Fibroblast of skin of back (primary cell): ENCODE results near the gene MLKL.
"Not testable (repeated sequence)": the region's sequence is repeated elsewhere in the genome, so short reads cannot be mapped to it uniquely, and the experiment has no call there.

ENCODE experiments used
- DNase-seq: peaks from one replicate; pipeline ENCODE4 v3.0.0-alpha.2; 2013

Gene MLKL

GRCh38 chr16:74731853-74732477, 31.3 kb upstream of the MLKL start:
- DNase-seq, result no peak

- DNase-seq, result no peak
Observed at GRCh38 chr16:74729783-74730683, 29.4 kb upstream of the MLKL start.

DNA sequence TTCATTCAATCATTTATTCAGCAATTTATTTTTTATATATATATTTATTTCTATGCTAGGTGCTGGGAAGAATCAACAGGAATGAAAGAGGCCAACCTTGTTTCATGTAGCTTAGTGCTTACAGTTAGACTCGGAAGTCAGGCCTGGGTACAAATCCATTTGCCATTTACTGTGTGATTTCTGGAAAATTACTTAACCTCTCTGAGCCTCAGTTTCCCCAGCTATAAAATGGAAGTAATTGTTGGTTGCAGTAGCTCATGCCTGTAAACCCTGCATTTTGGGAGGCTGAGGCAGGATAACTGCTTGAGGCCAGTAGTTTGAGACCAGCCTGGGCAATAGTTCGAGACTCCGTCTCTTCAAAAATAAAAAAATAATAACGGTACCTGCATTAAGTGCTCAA, 27.2 kb upstream of the MLKL start:
- DNase-seq, result no peak

DNA sequence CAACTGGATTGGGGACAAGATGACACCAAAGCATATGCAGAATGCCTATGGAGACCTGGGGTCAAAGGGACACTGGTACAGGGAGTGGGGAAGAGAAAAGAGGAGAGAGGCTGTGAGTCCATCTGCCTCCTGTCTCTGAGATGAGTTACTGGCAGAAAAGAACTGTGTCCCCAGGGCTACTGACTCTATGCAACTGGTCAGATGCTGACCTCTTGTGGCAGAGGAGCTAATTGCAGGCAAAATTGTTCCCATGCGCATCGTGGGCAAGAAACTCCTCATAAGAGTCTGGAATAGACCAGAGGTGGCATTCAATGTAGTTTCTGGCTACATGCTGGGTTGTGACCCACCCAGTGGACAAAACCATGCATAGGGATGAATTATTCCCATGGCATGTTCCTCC, 26.1 kb upstream of the MLKL start:
- DNase-seq, result no peak

- no peak for DNase-seq
Observed at GRCh38 chr16:74725651-74726455, 25.2 kb upstream of the MLKL start.

- peak; percentile 70 for DNase-seq
Observed at GRCh38 chr16:74724820-74725549, 24.3 kb upstream of the MLKL start.

DNA sequence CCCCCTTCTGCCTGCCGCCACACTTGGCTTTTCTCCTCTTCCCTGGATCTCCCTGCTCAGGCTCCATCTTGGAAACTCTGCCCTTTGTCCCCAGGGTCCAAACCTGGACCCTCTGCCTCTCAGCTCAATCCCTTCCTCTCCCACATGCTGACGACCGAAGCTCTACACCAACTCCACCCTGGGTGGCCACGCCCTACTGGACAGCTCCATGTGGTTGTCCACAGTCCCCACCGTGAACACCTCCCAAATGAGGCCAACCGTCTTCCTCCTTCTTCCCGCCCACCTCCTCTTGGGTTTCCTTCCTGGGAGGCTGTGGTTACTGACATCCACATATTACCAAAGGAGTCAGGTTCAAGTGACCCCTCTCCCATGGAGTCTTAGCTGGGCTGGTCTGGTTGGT, 22.6 kb upstream of the MLKL start:
- no peak for DNase-seq

- DNase-seq, result not testable (repeated sequence)
Observed at GRCh38 chr16:74722156-74722555, 21.5 kb upstream of the MLKL start.

DNA sequence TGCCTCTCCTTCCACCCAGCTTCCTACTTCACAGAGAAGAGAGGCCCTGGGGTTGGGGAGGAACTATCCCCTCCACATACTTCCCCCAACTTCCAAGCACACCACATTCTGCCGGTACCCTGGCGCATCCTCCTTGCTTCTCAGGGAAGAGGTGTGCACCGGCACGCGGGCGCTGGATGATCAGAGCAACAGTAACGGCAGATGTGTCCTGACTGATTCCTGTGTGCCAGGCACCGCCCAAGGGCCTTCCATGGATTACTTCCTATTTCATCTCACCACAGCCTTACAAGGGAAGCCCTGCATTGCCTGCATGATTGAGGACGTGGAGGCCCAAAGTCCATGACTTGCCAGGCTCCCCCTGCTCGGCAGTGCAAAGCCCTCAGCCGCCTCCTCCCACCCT, 21.1 kb upstream of the MLKL start:
- no peak for DNase-seq

DNA sequence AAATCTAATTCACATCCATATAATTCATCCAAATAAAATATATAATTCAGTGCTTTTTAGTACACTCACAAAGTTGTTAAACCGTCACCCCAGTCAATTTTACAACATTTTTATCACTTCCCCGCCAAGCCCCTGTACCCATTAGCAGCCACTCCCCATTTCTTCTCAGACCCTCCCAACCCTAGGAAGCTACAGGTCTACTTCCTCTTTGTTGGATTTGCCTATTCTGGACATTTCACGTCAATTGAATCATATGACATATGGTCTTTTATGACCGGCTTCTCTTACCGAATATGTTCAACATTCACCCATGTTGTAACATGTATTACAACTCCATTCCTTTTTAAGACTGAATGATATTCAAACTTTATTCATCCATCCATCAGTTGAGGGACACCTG, 19.9 kb upstream of the MLKL start:
- DNase-seq, result no peak

DNA sequence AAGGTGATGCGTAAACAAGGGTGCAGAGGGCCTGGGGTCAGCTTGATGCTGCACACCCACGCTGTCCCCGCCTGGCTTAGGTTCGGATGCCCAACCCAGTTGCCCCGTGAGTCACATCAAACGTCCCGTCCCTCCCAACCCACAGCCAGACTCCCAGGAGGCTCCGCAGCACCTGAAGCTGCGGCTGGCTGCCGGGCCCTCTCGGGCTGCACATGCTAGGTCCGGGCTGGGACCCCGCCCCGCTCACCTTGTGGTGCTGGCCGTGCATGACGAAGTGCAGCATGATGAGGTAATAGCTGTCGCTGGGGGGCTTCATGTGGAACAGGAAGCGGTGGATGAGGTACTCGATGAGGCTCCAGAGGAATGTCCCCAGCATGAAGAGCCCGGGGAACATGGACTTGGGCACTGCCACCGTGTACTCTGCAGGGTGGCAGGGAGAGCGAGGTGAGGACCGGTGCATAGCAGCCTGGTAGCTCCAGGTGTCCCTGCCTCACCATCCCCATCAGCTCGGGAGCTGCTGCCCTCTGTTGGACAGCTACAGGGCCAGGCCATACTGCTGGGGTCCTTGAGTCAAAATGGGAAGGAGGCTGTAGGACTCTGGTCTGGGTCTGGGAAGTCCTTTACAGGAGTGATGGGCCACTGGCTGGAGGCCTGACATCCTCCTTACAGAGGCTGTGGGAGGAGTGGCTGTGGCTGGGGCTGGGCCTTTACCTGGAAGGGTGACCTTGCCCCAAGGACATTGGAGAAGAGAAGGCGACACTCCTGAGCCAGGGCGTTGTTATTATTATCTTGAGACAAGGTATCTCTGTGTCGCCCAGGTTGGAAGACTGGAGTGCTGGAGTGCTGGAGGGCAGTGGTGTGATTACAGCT, 18.3 kb upstream of the MLKL start:
- no peak for DNase-seq

DNA sequence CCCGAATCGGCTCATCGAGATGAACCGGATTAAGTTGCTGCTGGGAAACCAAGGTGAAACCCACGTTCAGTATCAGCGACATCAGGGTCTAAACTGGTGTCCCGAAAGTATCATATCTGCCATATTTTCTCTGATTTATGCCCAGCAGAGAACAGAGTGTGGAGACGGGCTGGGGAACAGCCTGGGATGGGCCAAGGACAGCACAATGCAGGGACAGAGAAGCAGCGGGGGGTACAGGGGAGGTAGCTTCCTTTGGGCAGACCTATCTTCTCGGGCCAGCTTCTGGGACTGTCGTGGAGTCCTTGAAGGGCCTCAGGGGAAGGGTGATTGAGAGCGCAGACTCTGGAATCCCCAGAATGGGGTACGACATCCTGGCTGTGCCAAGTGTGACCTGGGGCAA, 17.5 kb upstream of the MLKL start:
- no peak for DNase-seq

DNA sequence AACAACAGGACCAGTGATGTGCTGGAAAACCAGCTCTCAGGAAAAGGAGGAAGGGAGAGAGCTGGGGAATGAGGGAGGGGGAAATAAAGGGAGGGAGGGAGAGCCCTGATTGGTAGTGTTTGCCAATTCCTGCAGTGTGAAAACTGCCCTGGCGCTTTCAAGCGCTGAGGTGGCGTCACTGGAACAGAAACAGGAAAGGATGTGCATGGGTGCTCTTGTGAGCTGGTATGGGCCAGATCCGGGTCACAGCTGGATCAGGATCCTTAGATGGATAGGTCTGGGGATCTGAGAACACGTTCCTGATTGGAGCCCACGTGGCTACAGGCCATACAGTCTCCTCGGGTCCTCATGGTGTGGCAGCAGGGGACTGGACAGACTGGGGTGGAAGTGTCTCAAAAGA, 16.7 kb upstream of the MLKL start:
- DNase-seq, result no peak

- no peak for DNase-seq
Observed at GRCh38 chr16:74716355-74716754, 15.7 kb upstream of the MLKL start.

DNA sequence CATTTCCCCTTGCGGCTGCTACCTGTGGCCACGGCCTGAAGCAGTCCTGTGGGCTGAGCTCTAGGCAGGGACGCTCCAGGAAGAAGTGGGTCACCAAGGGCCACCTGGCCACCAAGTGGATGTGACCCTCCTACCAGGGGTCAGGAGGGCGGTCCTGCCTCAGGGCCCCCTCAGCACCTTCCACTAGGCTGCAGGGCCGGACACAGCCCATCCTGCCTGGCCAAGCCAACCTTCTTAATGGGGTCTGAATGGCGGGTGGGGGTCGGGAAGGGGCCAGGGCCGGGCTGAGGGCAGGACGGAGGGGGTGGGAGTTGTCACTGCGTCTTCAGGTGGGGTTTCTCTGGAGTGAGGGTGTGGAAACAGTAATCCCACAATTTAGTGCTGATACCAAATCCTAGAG, 13.2 kb upstream of the MLKL start:
- DNase-seq, result no peak

DNA sequence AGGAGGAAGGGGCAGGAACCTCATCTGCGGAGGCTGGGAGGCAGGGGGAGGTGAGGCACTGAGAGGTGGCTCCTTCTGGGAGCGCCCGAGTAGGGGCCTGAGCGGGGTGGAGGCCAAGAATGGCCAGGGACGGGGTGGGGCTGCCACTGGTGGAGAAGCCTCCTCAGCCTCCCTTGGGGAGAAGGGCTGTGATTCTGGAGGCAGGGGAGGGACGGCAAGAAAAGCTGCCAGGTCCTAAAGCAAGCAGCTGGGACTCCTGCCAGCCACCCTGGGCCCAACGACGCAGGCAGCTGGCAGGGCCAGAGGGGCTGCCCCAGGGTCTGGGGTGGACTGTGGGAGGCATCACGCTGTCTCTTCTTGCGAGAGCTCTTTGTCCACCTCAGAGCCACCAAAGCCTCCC, 12.7 kb upstream of the MLKL start:
- DNase-seq, result no peak

DNA sequence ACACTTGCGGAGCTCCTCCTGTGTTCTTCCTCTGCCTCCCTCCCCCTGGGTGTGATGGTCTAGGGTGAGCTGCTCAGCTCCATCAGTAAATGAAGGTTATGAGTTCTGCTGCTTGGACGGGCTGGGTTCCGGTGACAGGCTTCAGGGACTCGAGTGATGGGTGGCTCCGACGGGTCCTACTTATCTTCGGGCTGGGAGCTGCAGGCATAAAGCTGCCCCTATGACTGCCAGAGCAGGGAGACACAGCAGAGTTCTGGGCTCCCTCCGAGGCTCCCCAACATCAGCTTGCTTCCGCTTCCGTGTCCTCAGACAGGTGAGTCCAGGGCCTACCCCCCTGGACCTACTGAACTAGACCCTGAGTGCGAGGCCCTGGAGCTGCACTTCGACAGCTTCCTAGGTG, 11.3 kb upstream of the MLKL start:
- DNase-seq, result no peak

DNA sequence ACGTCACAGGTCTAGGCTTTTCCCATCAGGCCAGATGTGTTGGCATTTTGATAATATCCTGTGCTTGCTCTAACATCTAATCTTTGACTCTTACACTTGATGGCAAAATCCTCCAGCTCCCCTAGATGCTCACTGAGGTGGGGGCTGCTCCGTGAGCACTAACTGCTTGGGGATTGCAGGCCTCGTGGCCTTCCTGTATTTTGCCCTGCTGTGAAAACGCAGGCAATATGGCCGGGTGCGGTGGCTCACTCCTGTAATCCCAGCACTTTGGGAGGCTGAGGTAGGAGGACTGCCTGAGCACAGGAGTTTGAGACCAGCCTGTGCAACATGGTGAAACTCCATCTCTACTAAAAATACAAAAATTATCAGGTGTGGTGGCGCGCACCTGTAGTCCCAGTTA, 9.7 kb upstream of the MLKL start:
- no peak for DNase-seq

DNA sequence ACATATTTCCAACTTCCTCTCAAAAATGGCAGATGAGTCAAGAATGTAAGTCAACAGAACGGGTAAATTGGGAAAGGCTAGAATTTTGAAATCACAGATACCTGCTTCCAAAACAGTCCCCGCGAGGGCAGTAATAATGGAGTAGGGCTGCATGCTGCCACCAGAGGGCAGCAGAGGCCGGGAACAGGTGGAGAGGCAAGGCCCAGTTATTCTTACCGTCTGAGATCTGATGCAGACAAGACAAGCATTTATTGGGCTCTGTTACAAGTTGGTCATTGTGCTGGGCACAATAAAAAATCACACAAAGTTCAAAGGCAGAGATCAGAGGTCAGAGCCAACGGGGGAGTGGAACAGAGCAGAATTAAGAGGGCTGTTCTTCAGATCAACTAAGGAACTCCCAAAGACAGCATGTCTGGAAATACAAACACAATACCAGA, 8.8 kb upstream of the MLKL start:
- DNase-seq, result peak; percentile 53

GRCh38 chr16:74700116-74700437, 585 bp downstream of the MLKL start:
- peak; percentile 16 for DNase-seq

GRCh38 chr16:74699666-74700065, 996 bp downstream of the MLKL start:
- DNase-seq, result no peak

DNA sequence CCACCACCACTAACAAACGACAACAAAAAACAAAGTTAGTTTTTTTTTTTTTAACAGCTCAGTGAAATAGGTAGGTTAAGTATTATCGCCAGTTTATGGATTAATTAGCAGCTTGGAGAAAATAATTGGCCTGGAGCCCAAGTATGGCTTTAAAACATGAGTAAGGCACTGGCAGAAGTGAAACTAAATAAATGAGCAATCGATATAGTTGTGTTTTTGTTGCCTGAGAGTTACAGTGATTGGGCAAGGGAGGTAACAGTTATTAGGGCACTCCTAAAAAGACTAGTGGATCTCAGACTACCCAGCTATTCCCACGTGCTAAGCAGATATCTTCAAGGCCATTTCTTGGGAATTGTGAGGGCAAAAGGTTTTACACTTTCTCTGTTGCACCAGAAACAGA, 2.4 kb downstream of the MLKL start:
- no peak for DNase-seq
